NCI-H1694 (cell line): ENCODE data around the gene ACAD8.
"Not testable (repeated sequence)": the region's sequence is repeated elsewhere in the genome, so short reads cannot be mapped to it uniquely, and the experiment has no call there.

Source experiments
- DNase-seq: peaks from one replicate; lab custom pipeline; 2025; lab: John Stamatoyannopoulos, UW

Gene ACAD8

GRCh38 chr11:134267966-134268365 lies 14.6 kb downstream of the ACAD8 start:
- DNase-seq = no peak

DNA sequence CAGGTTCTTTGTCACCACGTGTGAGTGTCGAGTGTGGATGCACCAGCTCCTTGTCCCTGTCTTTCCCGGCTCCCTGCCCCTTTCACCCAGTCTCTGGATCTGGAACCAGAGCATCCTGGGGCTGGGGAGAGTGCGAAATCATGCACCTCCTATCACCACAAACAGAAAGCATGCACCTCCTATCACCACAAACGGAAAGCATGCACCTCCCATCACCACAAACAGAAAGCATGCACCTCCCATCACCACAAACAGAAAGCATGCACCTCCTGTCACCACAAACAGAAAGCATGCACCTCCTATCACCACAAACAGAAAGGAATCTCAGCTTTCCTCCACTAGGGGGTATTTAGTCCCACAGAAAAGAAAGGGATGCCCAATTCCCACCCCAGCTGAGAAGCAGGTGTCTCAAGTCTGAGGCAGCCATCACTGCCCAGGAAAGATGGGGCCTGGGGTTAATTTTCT lies 16.9 kb downstream of the ACAD8 start:
- DNase-seq = no peak

DNA sequence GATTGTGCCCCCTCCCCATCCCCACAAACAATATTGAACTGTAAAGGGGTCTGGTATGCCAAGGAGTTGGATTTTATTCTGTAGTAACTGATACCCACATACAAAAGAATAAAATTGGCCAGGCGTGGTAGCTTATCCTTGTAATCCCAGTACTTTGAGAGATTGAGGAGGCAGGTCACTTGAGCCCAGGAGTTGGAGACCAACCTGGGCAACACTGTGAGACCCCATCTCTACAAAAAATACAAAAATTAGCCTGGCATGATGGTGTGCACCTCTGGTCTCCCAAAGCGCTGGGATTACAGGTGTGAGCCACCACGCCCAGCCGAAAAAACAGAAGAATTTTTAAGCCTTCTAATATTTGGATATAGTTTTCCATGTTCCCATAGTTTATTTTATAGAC lies 18.6 kb downstream of the ACAD8 start:
- no peak for DNase-seq

- DNase-seq = no peak
Observed at GRCh38 chr11:134272381-134273316, 19.3 kb downstream of the ACAD8 start.

GRCh38 chr11:134273317-134273712 lies 19.9 kb downstream of the ACAD8 start:
- no peak for DNase-seq

DNA sequence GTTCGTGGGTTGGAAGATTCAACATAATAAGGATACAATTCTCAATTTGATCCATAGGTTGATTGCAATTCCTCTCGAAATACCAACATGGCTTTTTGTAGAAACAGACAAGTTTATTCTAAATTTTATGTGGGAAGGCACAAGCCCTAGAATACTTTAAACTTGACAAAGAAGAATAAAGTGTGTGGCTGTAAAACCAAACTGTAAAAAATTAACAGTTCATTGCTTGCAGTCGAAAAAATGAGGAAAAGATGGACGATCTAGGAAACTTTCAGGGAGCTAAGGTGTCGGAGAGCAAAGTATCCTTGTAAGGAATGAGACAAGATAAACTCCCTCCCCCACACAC lies 21.8 kb downstream of the ACAD8 start:
- DNase-seq = no peak

GRCh38 chr11:134275534-134276395 lies 22.4 kb downstream of the ACAD8 start, which contains the start of gene GLB1L3:
TSS of gene GLB1L3 (plus strand) at chr11:134276379. CDS start at chr11:134276741, 362 bp downstream.
- no peak for DNase-seq

GRCh38 chr11:134276396-134277182 lies 23.2 kb downstream of the ACAD8 start:
- DNase-seq = no peak

DNA sequence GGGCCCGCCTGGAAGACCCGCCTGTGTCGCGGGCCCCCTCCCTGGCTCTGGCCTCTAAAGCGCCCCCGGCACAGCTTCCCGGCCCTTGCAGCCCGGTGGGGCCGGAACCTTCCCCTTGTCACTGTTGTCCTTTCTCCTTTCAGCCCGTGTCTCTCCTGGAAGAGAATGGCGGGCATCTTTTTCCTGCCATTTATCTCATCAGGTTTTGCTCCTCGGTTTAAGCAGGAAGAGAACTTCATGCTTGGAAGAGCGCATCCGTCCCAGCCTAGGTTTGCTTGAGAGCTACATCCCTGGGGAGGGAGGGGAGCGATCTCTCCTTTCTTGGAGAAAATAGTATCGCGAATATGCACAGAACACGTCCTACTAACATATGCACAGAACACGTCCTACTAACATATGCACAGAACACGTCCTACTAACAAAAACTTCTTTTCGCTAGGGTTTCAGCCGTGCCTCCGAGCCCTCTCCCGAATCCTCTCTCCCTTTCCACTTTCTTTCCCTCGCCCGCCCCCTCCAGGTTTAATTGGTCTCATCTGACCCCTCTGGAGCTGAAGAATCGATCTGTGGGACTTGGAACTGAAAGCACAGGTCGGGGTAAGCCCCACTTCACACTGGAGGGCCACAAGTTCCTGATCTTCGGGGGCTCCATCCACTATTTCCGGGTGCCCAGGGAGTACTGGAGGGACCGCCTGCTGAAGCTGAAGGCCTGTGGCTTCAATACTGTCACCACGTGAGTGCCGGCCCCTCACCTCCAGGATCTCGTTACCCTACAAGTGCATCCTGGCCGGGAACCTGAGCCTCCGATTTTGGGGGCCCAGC lies 24.0 kb downstream of the ACAD8 start:
- no peak for DNase-seq

- no peak for DNase-seq
Observed at GRCh38 chr11:134278356-134278755, 25.0 kb downstream of the ACAD8 start.

- DNase-seq = not testable (repeated sequence)
Observed at GRCh38 chr11:134281635-134282034, 28.3 kb downstream of the ACAD8 start.

- DNase-seq = no peak
Observed at GRCh38 chr11:134282121-134283045, 29.0 kb downstream of the ACAD8 start.

GRCh38 chr11:134283461-134284230 lies 30.3 kb downstream of the ACAD8 start:
- DNase-seq = no peak

GRCh38 chr11:134284349-134284748 lies 31.0 kb downstream of the ACAD8 start:
- not testable (repeated sequence) for DNase-seq

- no peak for DNase-seq
Observed at GRCh38 chr11:134287561-134287960, 34.2 kb downstream of the ACAD8 start.

DNA sequence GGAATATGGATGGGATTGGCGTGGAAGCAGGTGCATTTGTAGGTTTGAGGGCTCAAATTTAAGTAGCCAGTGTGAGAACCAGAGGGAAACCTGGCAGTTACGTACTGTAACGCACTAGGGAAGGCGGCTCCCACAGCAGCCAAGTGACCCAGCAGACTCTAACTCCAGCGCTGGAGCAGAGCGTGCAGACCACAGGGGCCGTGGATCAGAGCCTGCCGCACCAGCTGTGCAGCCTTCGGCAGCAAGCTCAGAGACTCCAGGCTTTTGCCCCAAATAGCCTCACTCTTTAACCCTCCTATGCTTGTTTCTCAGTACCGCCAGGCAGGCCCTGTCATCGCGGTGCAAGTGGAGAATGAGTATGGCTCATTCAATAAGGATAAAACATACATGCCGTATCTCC lies 35.1 kb downstream of the ACAD8 start:
- DNase-seq = no peak

- no peak for DNase-seq
Observed at GRCh38 chr11:134289167-134289566, 35.8 kb downstream of the ACAD8 start.

GRCh38 chr11:134289789-134290188 lies 36.4 kb downstream of the ACAD8 start:
- DNase-seq = no peak

- DNase-seq = no peak
Observed at GRCh38 chr11:134290646-134291045, 37.3 kb downstream of the ACAD8 start.
